Stromal cell of bone marrow (primary cell): Measurements from ENCODE around the gene GLB1L3.
"Not testable (repeated sequence)": the region's sequence is repeated elsewhere in the genome, so short reads cannot be mapped to it uniquely, and the experiment has no call there.

Experiments used
- DNase-seq: peaks from one replicate; pipeline ENCODE4 v3.0.0-alpha.2; 2012; ENCODE audit warnings: low read depth

GLB1L3 gene

GRCh38 chr11:134250675-134251074, 25.5 kb upstream of the GLB1L3 start:
- DNase-seq, result no peak

GRCh38 chr11:134252346-134253187, 23.6 kb upstream of the GLB1L3 start:
- peak; percentile 22 for DNase-seq

GRCh38 chr11:134253188-134253993, 22.8 kb upstream of the GLB1L3 start, which contains the start of the genes ACAD8 and THYN1:
ACAD8 (plus strand) TSS chr11:134253568; CDS start chr11:134253601, 33 bp downstream.
THYN1 (minus strand) TSS chr11:134253352; CDS start chr11:134252882, 470 bp downstream.
- DNase-seq, result peak; percentile 94

- DNase-seq, result no peak
Measured at GRCh38 chr11:134254433-134255183, 21.6 kb upstream of the GLB1L3 start.

GRCh38 chr11:134255184-134255561, 21.0 kb upstream of the GLB1L3 start:
- not testable (repeated sequence) for DNase-seq

GRCh38 chr11:134257101-134257500, 19.1 kb upstream of the GLB1L3 start:
- no peak for DNase-seq

GRCh38 chr11:134258577-134258976, 17.6 kb upstream of the GLB1L3 start:
- DNase-seq, result no peak

GRCh38 chr11:134260503-134260902, 15.7 kb upstream of the GLB1L3 start:
- DNase-seq, result no peak

GRCh38 chr11:134260983-134261382, 15.2 kb upstream of the GLB1L3 start:
- DNase-seq, result no peak

GRCh38 chr11:134261626-134262488, 14.3 kb upstream of the GLB1L3 start:
- no peak for DNase-seq

GRCh38 chr11:134264966-134265764, 11.0 kb upstream of the GLB1L3 start:
- no peak for DNase-seq

- no peak for DNase-seq
Measured at GRCh38 chr11:134266440-134266839, 9.7 kb upstream of the GLB1L3 start.

- DNase-seq, result peak; percentile 60
Measured at GRCh38 chr11:134266841-134267251, 9.3 kb upstream of the GLB1L3 start.

GRCh38 chr11:134267461-134267860, 8.7 kb upstream of the GLB1L3 start:
- DNase-seq, result no peak

GRCh38 chr11:134267966-134268365, 8.2 kb upstream of the GLB1L3 start:
- no peak for DNase-seq

GRCh38 chr11:134270250-134270714, 5.9 kb upstream of the GLB1L3 start:
- DNase-seq, result no peak

GRCh38 chr11:134271978-134272377, 4.2 kb upstream of the GLB1L3 start:
- no peak for DNase-seq

- no peak for DNase-seq
Measured at GRCh38 chr11:134272381-134273316, 3.5 kb upstream of the GLB1L3 start.

- no peak for DNase-seq
Measured at GRCh38 chr11:134273317-134273712, 2.9 kb upstream of the GLB1L3 start.
